Ishikawa (cell line): ENCODE results near the gene FGF2.

ENCODE experiments used
- TF ChIP-seq, protein P1 (sequence below): IDR thresholded peaks from 2 replicates; pipeline ENCODE4 v1.6.1; 2012; ENCODE audit warnings: low read depth, mild to moderate bottlenecking
- TF ChIP-seq, protein P2 (sequence below): IDR thresholded peaks from 2 replicates; pipeline ENCODE4 v1.6.1; 2012

DNA sequence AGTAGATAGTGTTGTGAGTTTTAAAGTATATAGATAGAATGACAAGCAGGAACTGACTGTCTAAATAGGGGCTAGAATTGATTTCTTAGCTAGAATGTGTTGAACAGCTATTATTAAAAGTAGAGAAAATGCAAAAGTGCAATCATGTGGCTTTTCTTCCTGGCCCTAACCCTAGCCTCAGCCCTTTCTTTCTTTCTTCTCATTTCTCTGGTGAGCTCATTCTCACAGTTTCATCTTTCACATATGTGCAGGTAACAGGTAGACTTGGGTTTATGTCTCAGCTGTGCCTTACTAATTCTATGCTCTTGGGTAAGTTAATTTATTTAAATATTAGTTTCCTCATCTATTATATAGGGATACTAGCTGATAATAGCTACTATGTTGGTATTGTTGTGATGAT lies 24.9 kb downstream of the FGF2 start:
- TF ChIP-seq, protein P1, sequence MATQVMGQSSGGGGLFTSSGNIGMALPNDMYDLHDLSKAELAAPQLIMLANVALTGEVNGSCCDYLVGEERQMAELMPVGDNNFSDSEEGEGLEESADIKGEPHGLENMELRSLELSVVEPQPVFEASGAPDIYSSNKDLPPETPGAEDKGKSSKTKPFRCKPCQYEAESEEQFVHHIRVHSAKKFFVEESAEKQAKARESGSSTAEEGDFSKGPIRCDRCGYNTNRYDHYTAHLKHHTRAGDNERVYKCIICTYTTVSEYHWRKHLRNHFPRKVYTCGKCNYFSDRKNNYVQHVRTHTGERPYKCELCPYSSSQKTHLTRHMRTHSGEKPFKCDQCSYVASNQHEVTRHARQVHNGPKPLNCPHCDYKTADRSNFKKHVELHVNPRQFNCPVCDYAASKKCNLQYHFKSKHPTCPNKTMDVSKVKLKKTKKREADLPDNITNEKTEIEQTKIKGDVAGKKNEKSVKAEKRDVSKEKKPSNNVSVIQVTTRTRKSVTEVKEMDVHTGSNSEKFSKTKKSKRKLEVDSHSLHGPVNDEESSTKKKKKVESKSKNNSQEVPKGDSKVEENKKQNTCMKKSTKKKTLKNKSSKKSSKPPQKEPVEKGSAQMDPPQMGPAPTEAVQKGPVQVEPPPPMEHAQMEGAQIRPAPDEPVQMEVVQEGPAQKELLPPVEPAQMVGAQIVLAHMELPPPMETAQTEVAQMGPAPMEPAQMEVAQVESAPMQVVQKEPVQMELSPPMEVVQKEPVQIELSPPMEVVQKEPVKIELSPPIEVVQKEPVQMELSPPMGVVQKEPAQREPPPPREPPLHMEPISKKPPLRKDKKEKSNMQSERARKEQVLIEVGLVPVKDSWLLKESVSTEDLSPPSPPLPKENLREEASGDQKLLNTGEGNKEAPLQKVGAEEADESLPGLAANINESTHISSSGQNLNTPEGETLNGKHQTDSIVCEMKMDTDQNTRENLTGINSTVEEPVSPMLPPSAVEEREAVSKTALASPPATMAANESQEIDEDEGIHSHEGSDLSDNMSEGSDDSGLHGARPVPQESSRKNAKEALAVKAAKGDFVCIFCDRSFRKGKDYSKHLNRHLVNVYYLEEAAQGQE = no peak
- TF ChIP-seq, protein P2, sequence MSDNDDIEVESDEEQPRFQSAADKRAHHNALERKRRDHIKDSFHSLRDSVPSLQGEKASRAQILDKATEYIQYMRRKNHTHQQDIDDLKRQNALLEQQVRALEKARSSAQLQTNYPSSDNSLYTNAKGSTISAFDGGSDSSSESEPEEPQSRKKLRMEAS = no peak
